ENCODE measurements around the gene RHEBL1.

GRCh38 chr12:49089821-49090773 lies 20.3 kb upstream of the RHEBL1 start:
- TF ChIP-seq, protein P1, sequence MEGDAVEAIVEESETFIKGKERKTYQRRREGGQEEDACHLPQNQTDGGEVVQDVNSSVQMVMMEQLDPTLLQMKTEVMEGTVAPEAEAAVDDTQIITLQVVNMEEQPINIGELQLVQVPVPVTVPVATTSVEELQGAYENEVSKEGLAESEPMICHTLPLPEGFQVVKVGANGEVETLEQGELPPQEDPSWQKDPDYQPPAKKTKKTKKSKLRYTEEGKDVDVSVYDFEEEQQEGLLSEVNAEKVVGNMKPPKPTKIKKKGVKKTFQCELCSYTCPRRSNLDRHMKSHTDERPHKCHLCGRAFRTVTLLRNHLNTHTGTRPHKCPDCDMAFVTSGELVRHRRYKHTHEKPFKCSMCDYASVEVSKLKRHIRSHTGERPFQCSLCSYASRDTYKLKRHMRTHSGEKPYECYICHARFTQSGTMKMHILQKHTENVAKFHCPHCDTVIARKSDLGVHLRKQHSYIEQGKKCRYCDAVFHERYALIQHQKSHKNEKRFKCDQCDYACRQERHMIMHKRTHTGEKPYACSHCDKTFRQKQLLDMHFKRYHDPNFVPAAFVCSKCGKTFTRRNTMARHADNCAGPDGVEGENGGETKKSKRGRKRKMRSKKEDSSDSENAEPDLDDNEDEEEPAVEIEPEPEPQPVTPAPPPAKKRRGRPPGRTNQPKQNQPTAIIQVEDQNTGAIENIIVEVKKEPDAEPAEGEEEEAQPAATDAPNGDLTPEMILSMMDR (IDR thresholded peaks at IDR 0.05) = no peak
- TF ChIP-seq POLR2AphosphoS5 (IDR thresholded peaks at IDR 0.05) = peak in 1 of 3 donors; percentile 10

All from transverse colon (tissue), 4 donors.